Fibroblast of mammary gland (primary cell): ENCODE data around the gene CRKL.
A peak's percentile ranks its signal among the peaks of the same experiment; 100 is the strongest.

Experiments used
- DNase-seq: peaks from one replicate; pipeline ENCODE4 v3.0.0-alpha.2; 2010; ENCODE audit warnings: low read depth
- H3K4me3 ChIP-seq: 2 replicates; pipeline ENCODE4 v1.5.1; 2011; ENCODE audit warnings: low read depth, mild to moderate bottlenecking, low read length, moderate library complexity; ENCODE audit not compliant: control insufficient read depth
- TF ChIP-seq, protein P1 (sequence below): conservative IDR thresholded peaks from 2 replicates; pipeline ENCODE4 v1.5.1; 2011; ENCODE audit warnings: low read depth, low read length, inconsistent platforms; ENCODE audit not compliant: control insufficient read depth, insufficient read depth

Gene CRKL

GRCh38 chr22:20980523-20980922, 63.3 kb downstream of the CRKL start:
- DNase-seq = no peak
- H3K4me3 ChIP-seq = no peak overlapping the region
- TF ChIP-seq, protein P1, sequence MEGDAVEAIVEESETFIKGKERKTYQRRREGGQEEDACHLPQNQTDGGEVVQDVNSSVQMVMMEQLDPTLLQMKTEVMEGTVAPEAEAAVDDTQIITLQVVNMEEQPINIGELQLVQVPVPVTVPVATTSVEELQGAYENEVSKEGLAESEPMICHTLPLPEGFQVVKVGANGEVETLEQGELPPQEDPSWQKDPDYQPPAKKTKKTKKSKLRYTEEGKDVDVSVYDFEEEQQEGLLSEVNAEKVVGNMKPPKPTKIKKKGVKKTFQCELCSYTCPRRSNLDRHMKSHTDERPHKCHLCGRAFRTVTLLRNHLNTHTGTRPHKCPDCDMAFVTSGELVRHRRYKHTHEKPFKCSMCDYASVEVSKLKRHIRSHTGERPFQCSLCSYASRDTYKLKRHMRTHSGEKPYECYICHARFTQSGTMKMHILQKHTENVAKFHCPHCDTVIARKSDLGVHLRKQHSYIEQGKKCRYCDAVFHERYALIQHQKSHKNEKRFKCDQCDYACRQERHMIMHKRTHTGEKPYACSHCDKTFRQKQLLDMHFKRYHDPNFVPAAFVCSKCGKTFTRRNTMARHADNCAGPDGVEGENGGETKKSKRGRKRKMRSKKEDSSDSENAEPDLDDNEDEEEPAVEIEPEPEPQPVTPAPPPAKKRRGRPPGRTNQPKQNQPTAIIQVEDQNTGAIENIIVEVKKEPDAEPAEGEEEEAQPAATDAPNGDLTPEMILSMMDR = no peak

GRCh38 chr22:20980938-20981722, 63.9 kb downstream of the CRKL start:
- DNase-seq = no peak
- peak overlapping the region; percentile 95 for H3K4me3 ChIP-seq
- TF ChIP-seq, protein P1 = no peak

GRCh38 chr22:20981787-20982562, 64.8 kb downstream of the CRKL start, which contains the start of gene LZTR1:
Gene LZTR1, plus strand, starts transcription at chr22:20982297. Its CDS starts 75 bp downstream, at chr22:20982372.
- DNase-seq = peak; percentile 76
- TF ChIP-seq, protein P1 = peak; percentile 48
- H3K4me3 ChIP-seq = peak within 1 kb of the TSS; percentile 95

DNA sequence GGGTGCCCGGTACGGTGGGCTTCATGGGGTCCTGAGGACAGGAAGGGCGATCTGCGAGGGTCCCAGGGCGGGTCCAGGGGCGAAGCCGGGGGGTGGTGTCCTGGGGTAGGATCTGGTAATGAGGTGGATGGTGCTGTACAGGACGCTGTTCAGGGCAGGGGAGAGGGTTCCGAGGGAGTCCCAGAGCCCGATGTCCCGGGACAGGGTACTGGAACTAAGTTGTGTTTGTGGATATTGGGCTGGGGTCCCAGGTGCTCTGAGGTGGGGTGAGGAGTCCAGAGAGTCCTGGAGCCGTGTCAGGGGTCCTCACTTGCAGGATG, 65.3 kb downstream of the CRKL start:
- no peak for DNase-seq
- peak overlapping the region; percentile 95 for H3K4me3 ChIP-seq
- TF ChIP-seq, protein P1 = no peak

DNA sequence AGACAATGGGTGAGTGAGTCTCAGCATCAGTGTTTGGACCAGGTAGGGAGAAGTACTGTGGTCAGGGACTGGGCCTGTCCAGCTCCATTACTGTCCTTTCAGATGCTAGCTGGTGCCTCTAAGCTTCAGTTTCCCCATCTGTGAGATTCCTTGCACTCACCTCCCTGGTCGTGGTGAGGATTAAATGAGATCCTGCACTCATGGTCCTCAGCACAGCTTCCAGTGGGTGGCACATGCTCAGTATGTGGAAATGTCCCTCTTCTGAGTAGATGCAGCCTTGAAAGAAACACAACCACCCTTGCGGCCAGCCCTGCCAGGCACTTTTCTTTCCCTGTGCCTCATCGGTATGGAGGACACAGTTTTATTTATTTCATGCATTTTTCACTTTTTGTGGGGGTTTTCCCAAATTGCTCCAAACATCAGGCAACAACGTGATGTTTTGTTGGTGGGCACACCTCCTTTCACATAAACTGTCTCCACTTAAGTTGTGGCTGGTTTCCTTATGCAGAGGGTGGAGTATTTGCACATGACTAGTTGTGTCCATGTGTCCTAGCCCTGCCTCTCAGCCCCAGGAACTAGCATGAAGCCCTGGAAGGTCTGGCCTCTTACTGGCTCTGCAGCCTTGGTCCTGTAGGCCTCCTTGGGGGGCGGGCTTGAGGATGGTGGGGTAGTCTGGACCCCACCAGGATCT, 66.0 kb downstream of the CRKL start:
- TF ChIP-seq, protein P1 = no peak
- no peak for DNase-seq
- H3K4me3 ChIP-seq = peak overlapping the region; percentile 95

GRCh38 chr22:20985720-20986119, 68.5 kb downstream of the CRKL start:
- no peak for DNase-seq
- H3K4me3 ChIP-seq = no peak overlapping the region
- TF ChIP-seq, protein P1 = no peak
